NCI-H446 (cell line): ENCODE data around the gene HOXA1.

ENCODE experiments used
- DNase-seq, 2 experiments: peaks; one replicate each; lab custom pipeline; 2025; lab: John Stamatoyannopoulos, UW

The HOXA1 gene

DNA sequence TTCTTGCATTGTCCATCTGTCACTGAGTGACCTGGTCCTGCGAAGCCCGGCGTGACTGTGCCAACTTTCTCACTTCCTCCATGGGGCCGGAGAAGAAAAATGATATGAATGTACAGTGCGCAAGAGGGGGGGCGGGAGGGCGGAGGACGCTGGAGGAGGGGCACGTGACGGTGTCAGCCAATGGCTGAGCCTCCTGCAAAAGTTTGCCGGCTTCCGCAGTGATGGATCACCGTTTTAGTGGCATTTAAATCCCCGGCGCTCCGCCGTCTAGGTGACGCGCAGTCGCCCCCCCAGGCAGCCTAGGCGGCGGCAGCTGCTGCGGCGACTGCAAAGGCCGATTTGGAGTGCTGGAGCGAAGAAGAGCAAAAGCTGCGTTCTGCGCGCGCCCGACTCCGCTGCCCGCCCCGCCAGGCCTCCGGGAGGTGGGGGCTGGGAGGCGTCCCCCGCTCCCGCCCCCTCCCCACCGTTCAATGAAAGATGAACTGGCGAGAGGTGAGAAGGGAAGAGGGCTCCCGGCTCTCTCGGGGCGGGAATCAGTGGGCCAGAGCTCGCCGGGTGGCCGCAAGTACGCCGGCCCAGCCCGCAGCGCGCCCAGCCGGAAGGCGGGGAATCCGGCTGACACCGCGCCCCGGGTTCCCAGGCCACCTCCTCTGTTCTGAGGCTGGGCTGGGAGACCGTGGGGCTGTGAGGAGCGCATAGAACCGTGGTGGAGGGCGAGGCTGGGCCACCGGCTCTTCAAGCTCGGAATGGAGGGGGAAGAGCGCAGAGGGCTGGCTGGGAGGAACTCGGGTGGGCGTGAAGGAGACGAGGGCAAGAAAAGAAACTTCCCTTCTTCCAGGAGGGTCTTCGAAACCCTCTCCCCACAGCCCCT, at the start of gene HOXA1:
Gene HOXA1, minus strand, starts transcription at position 104 of the 871 bp plus-strand sequence. Its CDS starts 88 bp downstream, at position 16.
- peak; percentile 71 to 88 for DNase-seq

DNA sequence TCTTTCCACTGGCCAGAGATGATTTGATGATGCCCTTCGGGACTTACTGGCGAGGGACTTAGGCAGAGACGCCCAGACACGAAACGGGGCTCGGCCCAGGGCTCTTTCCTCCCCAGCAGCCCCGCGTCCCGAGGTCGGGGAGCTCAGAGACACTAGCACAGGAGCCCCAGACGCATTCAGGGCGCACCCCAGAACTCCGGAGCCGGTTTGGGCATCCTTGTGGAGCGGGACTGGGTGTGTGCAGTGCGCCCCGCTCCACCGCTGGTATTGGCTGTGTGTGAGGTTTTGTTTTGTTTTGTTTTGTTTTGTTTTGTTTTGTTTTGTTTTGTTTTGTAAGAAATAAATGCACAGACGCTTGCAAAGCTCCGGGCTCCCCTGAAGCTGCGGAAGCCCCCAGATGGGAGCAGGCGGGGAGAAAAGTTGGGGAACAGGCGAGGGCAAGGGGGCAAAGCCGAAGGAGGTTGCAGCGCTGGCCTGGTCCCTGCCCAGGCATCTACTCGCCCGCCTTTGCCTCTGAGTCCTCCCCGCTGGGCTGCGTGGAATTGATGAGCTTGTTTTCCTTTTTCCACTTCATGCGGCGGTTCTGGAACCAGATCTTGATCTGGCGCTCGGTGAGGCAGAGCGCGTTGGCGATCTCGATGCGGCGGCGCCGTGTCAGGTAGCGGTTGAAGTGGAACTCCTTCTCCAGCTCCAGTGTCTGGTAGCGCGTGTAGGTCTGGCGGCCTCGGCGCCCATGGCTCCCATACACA, 49.5 kb upstream of the HOXA1 start:
- DNase-seq, result no peak

DNA sequence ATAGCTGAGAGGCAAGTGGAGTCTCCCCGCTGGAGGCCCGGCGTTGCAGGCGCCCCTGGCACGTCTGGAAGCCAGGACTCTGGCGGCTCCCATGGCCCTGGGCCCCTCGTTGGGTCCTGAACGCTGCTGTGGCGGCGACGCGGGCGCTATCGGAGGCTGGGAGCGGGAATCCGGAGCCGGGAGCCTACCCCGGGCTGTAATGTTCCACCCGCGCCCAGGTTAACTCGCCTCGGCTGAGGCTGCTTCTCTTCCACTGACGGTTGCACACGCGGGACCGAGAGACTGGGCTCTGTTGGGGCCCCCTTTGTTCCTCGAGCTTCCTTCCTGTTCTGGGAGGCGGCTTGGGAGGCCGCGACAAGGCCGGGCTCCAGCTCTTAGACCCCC, 49.0 kb upstream of the HOXA1 start:
- DNase-seq, result no peak

DNA sequence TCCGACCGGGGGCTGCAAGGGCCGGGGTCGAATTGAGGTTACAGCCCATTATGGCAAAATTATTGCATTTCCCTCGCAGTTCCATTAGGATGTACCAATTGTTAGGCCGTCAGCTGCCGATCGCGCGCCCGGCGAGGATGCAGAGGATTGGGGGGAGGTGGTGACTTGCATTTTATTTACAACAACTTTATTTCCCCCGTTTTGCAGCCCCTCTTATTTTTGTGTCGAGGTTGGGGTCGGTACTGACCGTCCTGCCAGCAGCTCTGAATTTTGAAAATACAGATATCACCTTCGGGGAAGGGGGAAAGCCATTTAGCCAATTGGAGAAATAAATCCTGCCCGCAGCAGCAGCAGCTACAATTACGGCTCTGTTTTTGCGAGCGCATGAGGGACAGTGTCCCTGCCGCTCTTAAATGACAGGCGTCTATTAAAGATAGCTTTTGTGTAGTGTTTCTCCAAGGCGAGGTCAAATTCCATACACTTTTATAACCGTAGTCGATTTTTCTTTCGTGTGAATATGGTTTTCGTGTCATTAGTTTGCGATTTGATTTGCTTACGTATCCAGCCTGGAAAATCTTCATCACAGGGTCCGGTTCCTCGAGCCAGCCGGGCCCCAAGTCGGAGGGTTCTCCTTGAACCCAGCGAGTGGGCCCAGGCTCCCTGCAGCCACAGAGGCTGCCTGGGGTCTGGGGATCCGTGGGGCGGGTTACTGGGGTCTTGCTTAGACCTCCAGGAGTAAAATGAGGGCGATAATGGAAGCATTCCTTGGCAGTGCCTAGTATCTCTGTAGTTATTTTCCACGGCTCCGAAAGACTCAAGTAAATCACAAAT, 48.4 kb upstream of the HOXA1 start:
- no peak for DNase-seq

DNA sequence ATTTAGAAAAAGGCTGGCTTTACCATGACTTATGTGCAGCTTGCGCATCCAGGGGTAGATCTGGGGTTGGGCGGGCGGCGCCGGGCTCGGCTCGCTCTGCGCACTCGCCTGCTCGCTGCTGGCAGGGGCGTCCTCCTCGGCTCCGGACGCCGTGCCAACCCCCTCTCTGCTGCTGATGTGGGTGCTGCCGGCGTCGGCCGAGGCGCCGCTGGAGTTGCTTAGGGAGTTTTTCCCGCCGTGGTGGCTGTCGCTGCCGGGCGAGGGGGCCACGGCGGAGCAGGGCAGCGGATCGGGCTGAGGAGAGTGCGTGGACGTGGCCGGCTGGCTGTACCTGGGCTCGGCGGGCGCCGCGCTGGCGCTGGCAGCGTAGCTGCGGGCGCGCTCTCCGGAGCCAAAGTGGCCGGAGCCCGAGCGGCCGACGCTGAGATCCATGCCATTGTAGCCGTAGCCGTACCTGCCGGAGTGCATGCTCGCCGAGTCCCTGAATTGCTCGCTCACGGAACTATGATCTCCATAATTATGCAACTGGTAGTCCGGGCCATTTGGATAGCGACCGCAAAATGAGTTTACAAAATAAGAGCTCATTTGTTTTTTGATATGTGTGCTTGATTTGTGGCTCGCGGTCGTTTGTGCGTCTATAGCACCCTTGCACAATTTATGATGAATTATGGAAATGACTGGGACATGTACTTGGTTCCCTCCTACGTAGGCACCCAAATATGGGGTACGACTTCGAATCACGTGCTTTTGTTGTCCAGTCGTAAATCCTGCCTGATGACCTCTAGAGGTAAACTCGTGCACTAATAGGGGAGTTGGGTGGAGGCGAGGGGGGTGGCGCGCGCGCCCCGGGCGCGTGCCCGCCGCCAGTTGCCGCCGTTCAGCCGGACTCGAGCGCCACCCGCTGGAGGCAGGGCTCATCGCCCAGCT, 47.5 kb upstream of the HOXA1 start, which contains the start of gene HOXA5:
Gene HOXA5, minus strand, starts transcription at position 659 of the 927 bp plus-strand sequence. Its CDS starts 74 bp downstream, at position 585.
- DNase-seq, result no peak

DNA sequence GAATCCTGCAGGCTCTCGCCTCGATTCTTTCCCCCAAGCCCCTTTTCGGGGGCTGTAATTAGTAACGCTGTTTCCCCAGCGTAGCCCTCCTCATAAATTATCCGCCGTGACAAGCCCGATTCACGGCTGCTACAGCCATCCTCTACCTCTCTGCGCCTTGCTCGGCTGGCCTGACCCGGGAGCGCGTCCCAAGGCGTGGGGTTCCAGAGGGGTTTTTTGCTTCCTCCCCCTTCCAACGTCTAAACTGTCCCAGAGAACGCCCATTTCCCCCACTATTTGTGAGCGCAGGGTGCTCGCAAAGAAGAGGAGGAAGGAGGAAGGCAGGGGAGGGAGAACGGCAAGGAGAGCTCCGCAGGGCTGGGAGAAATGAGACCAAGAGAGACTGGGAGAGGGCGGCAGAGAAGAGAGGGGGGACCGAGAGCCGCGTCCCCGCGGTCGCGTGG, 46.8 kb upstream of the HOXA1 start:
- DNase-seq, result no peak

DNA sequence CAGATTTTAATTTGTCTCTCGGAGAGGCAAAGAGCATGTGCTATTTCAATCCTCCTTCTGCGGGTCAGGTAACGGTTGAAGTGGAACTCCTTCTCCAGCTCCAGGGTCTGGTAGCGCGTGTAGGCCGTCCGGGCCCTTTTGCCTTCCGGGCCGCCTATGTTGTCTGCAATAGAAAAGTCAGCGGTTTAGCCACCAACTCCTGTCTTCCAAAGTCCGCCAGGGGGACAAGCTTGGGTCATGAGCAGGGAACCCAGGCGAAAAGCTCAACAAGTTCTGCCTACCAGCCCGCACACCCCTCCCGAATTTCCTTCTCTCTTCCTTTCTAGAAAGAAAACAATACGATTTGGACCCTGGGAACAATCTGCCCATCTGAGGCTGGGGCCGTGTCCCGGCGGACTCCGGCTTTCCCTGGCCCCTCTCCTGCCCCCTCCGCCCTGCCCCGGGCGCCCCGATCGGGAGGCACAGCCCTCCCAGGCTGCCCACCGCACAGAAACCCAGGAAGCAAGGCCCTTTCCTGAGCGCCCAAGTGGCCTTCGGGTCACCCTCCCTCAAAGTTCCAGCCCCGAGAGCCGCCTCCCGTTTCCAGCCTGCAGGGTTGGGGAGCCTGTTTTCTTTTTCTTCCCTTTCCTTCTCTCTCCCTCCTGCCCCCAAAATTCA, 46.3 kb upstream of the HOXA1 start:
- DNase-seq, result no peak

DNA sequence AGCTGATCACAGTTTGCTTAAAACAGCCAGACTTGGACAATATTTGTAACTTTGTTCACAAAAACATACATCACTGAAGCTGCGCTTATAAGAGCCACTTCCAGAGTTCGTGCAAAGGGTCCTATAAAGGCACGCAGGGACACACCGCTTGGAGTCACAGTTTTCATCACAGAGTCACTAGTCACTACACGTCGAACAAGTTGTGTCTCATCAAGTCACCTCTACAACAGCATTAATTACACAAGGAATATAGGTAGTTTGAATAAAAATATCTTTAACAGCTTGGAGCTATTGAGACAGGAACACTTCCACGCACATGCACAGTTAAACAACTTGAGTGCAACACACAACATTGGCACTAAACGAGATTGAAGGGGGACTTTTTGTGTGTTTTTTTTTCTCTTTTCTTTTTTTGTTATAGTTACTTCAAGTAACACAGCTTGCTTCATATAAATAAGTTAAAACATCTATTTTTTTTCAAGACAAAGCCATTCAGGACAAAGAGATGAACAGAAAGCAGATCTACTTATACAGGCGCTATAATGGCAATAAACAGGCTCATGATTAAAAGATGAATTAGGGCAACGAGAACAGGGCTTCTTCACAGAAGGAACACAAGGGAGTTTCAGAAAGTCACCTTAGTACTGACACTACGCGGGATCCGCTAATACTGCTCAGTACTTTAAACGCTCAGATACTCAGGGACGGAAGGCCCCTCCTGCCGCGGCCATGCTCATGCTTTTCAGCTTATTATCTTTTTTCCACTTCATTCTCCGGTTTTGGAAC, 45.5 kb upstream of the HOXA1 start:
- no peak for DNase-seq

DNA sequence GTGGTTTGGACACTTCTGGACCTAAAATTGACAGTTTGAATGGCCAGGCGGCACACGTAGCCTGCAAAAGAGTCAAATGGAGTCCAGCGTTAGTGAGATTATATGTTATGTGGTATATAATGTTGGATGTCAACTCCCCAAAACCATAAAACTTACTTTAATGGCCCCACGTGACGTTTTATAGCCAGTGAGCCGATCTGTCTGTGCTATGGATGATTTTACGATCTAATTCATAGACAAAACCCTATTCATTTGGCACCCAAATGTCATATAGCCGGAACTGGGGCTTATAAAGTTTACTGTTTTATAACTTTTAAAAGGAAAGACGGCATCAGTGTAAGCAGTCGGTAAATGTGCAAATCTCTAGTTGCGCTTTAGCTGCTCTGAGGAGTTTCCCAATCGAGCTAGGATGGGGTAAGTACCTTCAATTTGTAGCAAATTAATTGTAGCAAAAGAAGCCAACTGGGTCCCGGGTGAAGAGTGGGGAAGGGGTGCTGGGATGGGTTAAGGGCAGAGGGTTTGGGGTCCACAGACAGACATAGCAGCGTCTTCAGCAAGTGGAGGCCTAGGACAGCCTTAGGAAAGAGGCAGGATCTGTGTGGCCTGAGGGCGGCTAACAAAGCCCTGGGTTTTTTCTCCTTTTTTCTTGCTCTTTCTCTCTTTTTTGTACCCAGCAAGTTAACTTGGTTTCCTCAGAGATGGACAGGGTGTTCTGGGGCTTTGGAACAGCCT, 44.5 kb upstream of the HOXA1 start:
- no peak for DNase-seq

DNA sequence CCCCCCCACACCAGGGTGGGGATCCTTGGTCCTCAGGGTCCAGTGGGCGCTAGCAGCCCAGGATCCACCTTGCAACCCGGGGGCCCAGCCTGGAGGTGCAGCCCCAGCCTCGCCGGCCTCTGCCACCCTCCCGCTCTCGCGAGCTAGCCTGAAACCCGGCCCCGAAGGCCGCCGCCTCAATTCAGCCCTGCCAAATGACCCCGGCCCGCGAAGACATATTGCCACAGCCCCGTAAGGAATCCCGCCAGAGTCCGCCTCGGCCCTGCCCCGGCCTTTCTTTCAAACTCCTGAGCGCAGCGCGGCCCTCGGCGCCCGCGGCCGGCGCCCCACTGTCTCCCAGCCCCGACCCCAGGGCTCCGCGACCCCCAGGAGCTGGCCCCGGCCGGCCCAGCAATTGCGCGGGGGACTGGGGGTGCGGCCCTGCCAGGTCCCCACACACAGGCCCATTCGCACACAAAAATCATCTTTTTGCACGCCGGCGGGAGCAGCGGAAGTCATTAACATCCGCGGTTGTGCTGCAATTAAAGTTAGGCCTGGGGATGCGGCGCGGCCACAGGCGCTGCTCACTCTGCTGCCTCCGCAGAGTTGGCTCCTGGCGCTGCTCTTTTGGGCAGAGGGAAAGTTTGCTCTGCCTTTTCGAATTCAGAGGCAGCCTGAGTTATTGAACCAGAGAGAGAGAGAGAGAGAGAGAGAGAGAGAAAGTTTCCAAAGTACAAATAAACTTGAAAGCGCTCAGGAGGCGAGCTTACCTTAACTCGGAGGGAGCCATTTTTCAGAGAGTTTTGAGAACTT, 43.7 kb upstream of the HOXA1 start:
- DNase-seq, result no peak

DNA sequence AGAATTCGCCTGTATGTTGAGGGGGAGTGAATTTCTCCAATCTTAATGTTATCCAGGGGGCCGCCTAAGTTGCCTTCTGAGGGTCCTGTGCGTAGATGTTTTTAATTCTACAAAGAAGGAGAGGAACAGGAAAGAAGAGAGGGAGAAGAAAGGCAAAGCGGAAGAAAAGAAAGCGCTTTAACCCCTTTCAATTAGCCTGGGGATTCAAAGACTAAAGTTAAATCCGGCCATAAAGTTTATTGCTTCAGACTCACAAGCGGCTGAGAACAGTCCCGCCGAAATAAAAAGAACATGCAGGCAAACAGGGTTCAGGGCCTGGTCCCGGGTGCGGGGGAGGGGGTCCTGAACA, 43.2 kb upstream of the HOXA1 start:
- no peak for DNase-seq

DNA sequence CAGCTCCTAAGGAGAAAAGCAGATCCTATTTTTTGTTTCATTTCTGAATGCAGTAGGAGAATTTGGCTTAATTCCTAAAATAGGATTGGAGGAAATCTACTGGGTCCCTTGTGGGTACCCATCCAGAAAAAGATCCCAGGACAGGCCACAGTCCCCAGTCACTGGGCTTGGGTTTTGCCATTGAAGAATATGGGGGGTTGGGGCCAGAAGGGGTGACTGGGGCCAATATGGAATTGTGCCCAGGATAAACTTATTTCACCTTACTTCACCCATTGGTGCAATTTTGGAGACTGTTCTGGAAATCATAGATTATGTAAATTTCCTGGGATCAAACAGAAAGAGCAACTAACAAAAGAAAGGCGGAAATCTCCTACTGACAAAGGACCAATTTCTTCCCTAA, 42.7 kb upstream of the HOXA1 start:
- DNase-seq, result no peak

DNA sequence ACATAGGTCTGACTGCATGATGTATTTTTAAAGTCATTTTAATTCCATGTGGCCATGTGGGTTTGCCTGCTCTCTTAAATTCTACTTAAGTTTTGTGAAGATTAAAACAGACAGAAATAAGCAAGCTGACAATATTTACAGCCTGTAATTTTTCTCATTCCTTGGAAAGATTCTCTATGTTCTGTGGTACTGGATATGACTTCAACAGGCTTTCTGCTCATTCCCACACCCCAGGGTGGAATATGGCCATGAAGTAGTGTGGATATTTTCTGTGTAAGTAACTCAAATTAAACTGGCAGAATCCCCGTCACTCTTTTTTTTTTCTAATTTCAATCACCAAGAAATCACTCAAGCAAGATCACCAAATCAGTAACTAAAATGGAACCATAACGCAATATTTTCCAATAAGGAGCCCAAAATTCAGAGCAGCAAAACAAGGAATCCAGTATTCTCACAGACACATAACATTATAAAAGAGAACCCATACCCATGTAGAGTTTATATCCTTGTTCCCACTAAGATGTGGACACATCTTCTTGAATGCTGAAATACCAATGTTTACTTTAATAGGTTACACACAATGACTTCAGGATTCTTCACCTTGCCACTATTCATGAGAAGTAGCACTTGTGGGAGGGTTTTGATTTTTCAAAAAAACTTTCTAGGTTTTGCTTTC, 42.0 kb upstream of the HOXA1 start:
- DNase-seq, result no peak

DNA sequence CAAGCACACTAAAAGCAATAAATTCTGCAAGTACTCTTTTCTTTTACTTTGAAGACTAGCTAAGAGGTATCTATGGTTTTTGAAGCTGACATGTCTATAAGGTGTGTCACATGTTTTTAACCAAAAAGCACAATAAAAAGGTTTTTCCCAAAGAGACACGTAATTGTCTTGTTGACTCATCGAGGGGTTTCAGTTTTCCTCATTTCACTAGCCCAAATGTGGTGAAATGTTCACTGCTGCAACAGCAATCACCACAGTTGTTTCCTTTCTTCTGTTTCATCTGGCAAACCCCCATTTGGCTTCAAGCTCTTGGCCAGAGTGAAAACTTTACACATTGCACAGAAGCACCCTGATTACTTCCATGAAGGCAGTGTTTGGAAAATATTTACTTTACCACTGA, 38.6 kb upstream of the HOXA1 start:
- no peak for DNase-seq

DNA sequence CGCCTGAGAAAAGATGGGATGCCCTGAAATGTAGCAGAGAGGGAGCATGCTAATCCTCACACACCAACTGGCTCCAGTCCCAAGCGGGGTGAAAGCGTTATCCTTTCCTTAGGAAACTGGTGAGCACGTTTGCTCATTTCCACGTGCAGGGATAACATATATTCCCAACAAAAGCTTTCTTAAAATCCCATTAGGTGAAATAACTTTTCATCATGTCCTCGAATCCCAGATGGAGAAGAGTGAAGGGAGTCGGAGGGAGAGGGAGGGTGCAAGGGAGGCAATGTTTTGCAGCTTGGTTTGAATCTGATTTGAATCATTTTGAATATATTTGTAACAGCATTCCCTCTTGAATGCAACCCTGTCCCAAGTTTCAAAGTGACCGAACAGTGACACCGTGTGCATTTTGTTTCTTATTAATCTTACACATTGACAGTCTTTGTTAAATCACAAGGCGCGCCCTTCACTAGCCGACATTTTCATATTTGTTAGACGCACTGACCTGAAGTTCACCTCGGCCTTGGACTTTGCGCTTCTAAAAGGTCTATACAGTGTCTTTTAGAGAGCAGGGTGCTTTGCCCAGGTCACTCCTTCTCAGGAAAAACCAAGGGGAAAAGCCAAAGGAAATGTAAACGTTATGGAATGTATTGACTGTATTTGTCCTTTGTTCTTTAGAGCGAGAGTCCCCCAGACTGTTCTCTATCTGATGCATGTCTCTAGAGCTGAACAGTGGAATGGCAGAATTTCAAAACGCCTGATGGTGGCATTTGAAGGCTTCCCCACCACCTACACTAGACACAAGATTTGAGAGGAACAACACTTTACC, 37.8 kb upstream of the HOXA1 start:
- no peak for DNase-seq

DNA sequence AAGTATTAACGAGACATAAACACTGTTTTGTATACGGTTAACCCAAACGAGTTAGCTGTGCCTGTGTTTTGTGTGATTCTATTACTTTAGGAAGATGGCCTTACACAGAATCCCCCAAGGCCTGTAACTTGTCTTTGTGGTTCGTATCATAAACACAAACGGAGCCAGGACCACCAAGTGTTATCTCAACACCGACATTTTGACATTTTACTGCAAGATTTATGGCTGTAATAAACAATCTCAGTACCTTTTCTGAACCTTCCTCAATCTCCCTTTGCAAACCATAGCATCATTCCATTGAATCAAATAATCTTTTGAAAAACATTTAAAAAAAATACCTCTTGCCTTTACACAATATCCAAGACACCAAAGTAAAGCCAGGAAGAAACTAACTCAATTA, 37.2 kb upstream of the HOXA1 start:
- DNase-seq, result no peak

DNA sequence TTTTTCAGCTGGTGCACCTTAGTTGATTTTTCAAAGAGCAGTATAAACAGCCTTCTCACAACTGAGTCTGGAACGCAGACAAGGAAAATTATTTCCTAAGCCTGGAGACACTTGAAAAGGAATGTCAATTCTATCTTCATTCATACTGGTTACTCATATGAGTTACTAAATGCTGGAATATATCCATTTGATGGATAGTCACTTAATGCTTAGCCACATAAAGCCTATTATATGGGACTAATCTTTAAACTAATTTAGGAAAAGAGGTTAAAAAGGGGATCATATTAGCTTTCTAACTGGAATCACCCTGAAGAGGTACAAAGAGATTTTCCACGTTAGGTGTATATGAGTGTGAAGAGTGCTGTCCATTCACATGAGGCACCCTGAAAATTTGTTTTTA, 36.4 kb upstream of the HOXA1 start:
- no peak for DNase-seq
